Activated T-helper 1 cell treated with Interleukin-2 at 50 U/mL for 16 hours (primary cell): ENCODE measurements around the gene GRIK5.

Experiments
- DNase-seq: peaks from one replicate; pipeline ENCODE4 v3.0.0-alpha.2; 2020; ENCODE audit warnings: low read depth

Gene GRIK5

GRCh38 chr19:42095814-42096230 is 25.8 kb upstream of the GRIK5 start:
- DNase-seq, result no peak

GRCh38 chr19:42095142-42095813 is 25.3 kb upstream of the GRIK5 start:
- DNase-seq, result no peak

GRCh38 chr19:42093926-42094325 is 23.9 kb upstream of the GRIK5 start:
- no peak for DNase-seq

- no peak for DNase-seq
These were observed 23.5 kb upstream of the GRIK5 start for GRCh38 chr19:42093505-42093904.

- no peak for DNase-seq
These were observed 22.3 kb upstream of the GRIK5 start for GRCh38 chr19:42092350-42092749.

GRCh38 chr19:42091742-42092141 is 21.7 kb upstream of the GRIK5 start:
- DNase-seq, result no peak

- no peak for DNase-seq
These were observed 21.3 kb upstream of the GRIK5 start for GRCh38 chr19:42091300-42091699.

GRCh38 chr19:42090672-42091071 is 20.7 kb upstream of the GRIK5 start:
- no peak for DNase-seq

GRCh38 chr19:42089772-42090171 is 19.8 kb upstream of the GRIK5 start:
- no peak for DNase-seq

GRCh38 chr19:42089191-42089750 is 19.3 kb upstream of the GRIK5 start:
- DNase-seq, result no peak

GRCh38 chr19:42088471-42089190 is 18.6 kb upstream of the GRIK5 start:
- DNase-seq, result no peak

- no peak for DNase-seq
These were observed 17.0 kb upstream of the GRIK5 start for GRCh38 chr19:42086770-42087550.

- no peak for DNase-seq
These were observed 16.3 kb upstream of the GRIK5 start for GRCh38 chr19:42086188-42086736.

- DNase-seq, result no peak
These were observed 13.5 kb upstream of the GRIK5 start for GRCh38 chr19:42083537-42083936.

GRCh38 chr19:42081584-42082203 is 11.7 kb upstream of the GRIK5 start:
- no peak for DNase-seq

- DNase-seq, result no peak
These were observed 10.9 kb upstream of the GRIK5 start for GRCh38 chr19:42080764-42081375.

GRCh38 chr19:42079886-42080763 is 10.1 kb upstream of the GRIK5 start:
- no peak for DNase-seq

GRCh38 chr19:42079276-42079669 is 9.3 kb upstream of the GRIK5 start:
- DNase-seq, result no peak

GRCh38 chr19:42078538-42079275 is 8.7 kb upstream of the GRIK5 start:
- no peak for DNase-seq

- DNase-seq, result no peak
These were observed 8.1 kb upstream of the GRIK5 start for GRCh38 chr19:42078058-42078457.
